GM21619 (cell line): ENCODE measurements around the gene ESR1.
"Not testable (repeated sequence)": the region's sequence is repeated elsewhere in the genome, so short reads cannot be mapped to it uniquely, and the experiment has no call there.

Source experiments
- ATAC-seq: cut with Tn5 transposase; IDR thresholded peaks from one replicate; pipeline ENCODE4 v1.9.1; 2021; ENCODE audit not compliant: unreplicated experiment

ESR1 gene

GRCh38 chr6:151964412-151964811 lies 156.9 kb downstream of the ESR1 start:
- ATAC-seq: not testable (repeated sequence)

- ATAC-seq: no peak
Observed at GRCh38 chr6:151974061-151974617, 166.7 kb downstream of the ESR1 start.

- no peak for ATAC-seq
Observed at GRCh38 chr6:151975795-151976194, 168.3 kb downstream of the ESR1 start.

GRCh38 chr6:151988199-151988598 lies 180.7 kb downstream of the ESR1 start:
- not testable (repeated sequence) for ATAC-seq

GRCh38 chr6:151992091-151992490 lies 184.6 kb downstream of the ESR1 start:
- ATAC-seq: no peak

GRCh38 chr6:151993364-151993763 lies 185.9 kb downstream of the ESR1 start:
- ATAC-seq: no peak

GRCh38 chr6:151998784-151999183 lies 191.3 kb downstream of the ESR1 start:
- no peak for ATAC-seq

GRCh38 chr6:151999194-151999593 lies 191.7 kb downstream of the ESR1 start:
- no peak for ATAC-seq

GRCh38 chr6:152001408-152001807 lies 193.9 kb downstream of the ESR1 start:
- ATAC-seq: no peak

GRCh38 chr6:152002306-152002705 lies 194.8 kb downstream of the ESR1 start:
- ATAC-seq: no peak

GRCh38 chr6:152004036-152004566 lies 196.6 kb downstream of the ESR1 start:
- no peak for ATAC-seq

- no peak for ATAC-seq
Observed at GRCh38 chr6:152004896-152005295, 197.4 kb downstream of the ESR1 start.

- no peak for ATAC-seq
Observed at GRCh38 chr6:152008779-152009178, 201.3 kb downstream of the ESR1 start.

- no peak for ATAC-seq
Observed at GRCh38 chr6:152012227-152012626, 204.7 kb downstream of the ESR1 start.

GRCh38 chr6:152018876-152019275 lies 211.4 kb downstream of the ESR1 start:
- no peak for ATAC-seq

- no peak for ATAC-seq
Observed at GRCh38 chr6:152022303-152022702, 214.8 kb downstream of the ESR1 start.

- no peak for ATAC-seq
Observed at GRCh38 chr6:152023613-152024012, 216.1 kb downstream of the ESR1 start.

- no peak for ATAC-seq
Observed at GRCh38 chr6:152026291-152026690, 218.8 kb downstream of the ESR1 start.

- ATAC-seq: not testable (repeated sequence)
Observed at GRCh38 chr6:152026744-152027143, 219.3 kb downstream of the ESR1 start.

GRCh38 chr6:152033765-152034164 lies 226.3 kb downstream of the ESR1 start:
- not testable (repeated sequence) for ATAC-seq

GRCh38 chr6:152034631-152035030 lies 227.1 kb downstream of the ESR1 start:
- ATAC-seq: no peak

GRCh38 chr6:152046118-152046517 lies 238.6 kb downstream of the ESR1 start:
- no peak for ATAC-seq

- ATAC-seq: no peak
Observed at GRCh38 chr6:152048921-152049320, 241.4 kb downstream of the ESR1 start.
